ENCODE data around the gene COL28A1. TPM values are rescaled to one million over a fixed set of nuclear protein-coding genes. Genes with fewer than 3 reads are reported as not detected.

The COL28A1 gene
- total and polyA plus RNA-seq, 12 donors = 0.35 to 8.1 (median 1.5) TPM

DNA sequence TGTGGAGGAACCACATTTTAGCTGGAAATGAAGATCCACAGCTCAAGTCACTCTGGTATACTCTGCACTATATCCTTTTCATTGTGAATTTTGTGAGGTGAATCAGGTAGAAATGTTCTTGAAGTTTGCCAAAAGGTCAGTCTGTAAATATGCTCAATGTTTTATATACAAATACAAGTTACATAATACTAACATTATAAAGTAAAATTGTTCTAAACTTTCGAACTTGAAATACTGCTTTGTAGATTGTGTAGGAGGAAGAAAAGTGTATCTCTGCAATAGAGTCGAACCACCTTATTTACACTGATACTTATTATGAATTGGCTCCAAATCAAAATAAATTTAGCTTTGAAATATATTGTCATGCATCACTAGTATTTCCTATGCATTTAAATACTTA is 38.0 kb upstream of the COL28A1 start:
- DNase-seq = no peak
- Histone ChIP-seq H3K4me3 (no peak overlapping the region), H3K4me1 (peaks cover 0 to 31% (median 3%) of the 10 kb centered on the region in 9 donors), H3K27me3 (no peaks in the 10 kb centered on the region), H3K36me3 (peaks cover 0 to 27% (median 0%) of the 10 kb centered on the region in 9 donors), H3K9me3 (no peaks in the 10 kb centered on the region), H3K27ac (no peak overlapping the region)
- ATAC-seq = no peak
- intact Hi-C loops (cut with DNase I) = no loop called here
- 95 to 99% methylated on average over 2 of the region's 2 CpGs for WGBS, 2 donors
- TF ChIP-seq, protein P1, sequence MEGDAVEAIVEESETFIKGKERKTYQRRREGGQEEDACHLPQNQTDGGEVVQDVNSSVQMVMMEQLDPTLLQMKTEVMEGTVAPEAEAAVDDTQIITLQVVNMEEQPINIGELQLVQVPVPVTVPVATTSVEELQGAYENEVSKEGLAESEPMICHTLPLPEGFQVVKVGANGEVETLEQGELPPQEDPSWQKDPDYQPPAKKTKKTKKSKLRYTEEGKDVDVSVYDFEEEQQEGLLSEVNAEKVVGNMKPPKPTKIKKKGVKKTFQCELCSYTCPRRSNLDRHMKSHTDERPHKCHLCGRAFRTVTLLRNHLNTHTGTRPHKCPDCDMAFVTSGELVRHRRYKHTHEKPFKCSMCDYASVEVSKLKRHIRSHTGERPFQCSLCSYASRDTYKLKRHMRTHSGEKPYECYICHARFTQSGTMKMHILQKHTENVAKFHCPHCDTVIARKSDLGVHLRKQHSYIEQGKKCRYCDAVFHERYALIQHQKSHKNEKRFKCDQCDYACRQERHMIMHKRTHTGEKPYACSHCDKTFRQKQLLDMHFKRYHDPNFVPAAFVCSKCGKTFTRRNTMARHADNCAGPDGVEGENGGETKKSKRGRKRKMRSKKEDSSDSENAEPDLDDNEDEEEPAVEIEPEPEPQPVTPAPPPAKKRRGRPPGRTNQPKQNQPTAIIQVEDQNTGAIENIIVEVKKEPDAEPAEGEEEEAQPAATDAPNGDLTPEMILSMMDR (IDR thresholded peaks at IDR 0.05) = no peak

DNA sequence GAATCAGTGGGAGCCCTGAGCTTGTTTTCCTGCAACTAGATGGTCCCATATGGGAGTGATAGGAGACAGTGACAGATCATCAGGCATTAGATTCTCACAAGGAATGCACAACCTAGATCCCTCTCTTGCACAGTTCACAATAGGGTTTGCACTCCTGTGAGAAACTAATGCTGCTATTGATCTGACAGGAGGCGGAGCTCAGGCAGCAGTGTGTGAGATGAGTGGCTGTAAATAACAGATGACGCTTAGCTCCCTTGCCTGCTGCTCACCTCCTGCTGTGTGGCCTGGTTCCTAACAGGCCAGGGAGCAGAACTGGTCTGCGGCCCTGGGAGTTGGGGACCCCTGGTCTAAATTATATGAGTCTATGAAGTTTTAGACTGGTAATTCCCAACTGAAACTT is 34.9 kb upstream of the COL28A1 start:
- ATAC-seq (no peak), DNase-seq (no peak)
- TF ChIP-seq, protein P1 (IDR thresholded peaks at IDR 0.05) = no peak
- peaks cover 8 to 35% (median 19%) of the 10 kb centered on the region in 9 donors for H3K4me1 ChIP-seq
- H3K4me3 ChIP-seq = no peak overlapping the region
- intact Hi-C loops (cut with DNase I) = no loop called here
- no peaks in the 10 kb centered on the region for H3K9me3 ChIP-seq
- H3K36me3 ChIP-seq = peaks cover 0 to 27% (median 0%) of the 10 kb centered on the region in 9 donors
- 98 to 99% methylated on average over 3 of the region's 3 CpGs for WGBS, 2 donors
- no peaks in the 10 kb centered on the region for H3K27me3 ChIP-seq
- no peak overlapping the region for H3K27ac ChIP-seq

DNA sequence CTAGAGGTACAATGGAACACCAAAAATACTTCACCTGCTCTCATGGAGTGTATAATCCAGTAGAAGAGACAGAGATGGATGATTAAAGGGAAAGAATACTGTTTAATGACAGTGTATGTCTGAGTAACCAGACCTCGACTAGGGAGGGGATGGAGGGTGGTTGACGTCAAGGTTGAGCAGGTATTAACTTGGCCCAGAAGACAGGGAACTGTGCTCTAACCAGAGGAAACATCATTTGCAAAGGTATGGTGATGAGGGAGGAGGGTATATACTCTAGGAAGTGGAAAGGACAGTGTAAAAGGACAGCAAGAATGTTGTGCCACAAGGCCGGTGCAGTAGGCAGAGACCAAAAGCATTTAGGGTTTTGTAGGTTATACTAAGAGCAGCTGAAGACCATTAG is 33.9 kb upstream of the COL28A1 start:
- no peak for DNase-seq
- H3K36me3 ChIP-seq = peaks cover 0 to 27% (median 0%) of the 10 kb centered on the region in 9 donors
- peaks cover 8 to 44% (median 19%) of the 10 kb centered on the region in 9 donors for H3K4me1 ChIP-seq
- TF ChIP-seq, protein P1 (IDR thresholded peaks at IDR 0.05) = no peak
- intact Hi-C loops (cut with DNase I) = loop anchor here in 2 of 10 donors (5.0 to 10.0 kb wide), 2 partner anchors 73 to 315 kb away; partner anchors contain the start of gene UMAD1 (in 1 of the 2)
- H3K27me3 ChIP-seq = no peaks in the 10 kb centered on the region
- H3K9me3 ChIP-seq = no peaks in the 10 kb centered on the region
- ATAC-seq = no peak
- H3K4me3 ChIP-seq = peak overlapping the region in 1 of 10 donors; percentile 89
- peak overlapping the region in 1 of 10 donors; percentile 97 for H3K27ac ChIP-seq
- 93 to 95% methylated on average over 3 of the region's 3 CpGs for WGBS, 2 donors

DNA sequence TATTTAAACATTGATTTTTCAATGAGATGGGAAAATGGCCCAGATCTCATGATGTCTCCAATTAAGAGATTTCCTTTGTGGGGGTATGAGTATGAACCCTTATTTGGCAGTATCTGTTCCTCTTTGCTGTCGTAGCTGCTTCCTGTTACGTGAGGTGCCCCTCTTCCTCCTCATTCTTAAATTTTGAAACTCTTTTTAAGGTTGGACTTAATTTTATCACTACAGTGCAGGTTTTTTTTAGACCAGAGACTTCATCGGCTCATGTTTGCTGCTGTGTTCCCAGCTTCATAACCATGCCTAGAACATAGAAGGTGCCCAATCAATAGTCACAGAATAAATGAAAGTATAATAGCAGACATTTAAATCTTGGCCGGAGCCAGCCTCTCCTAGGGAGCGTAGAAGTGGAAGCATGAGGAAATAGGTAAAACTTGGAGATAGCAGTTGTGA is 33.4 kb upstream of the COL28A1 start:
- intact Hi-C loops (cut with DNase I) = loop anchor here in 2 of 10 donors (5.0 to 10.0 kb wide), 2 partner anchors 73 to 314 kb away; partner anchors contain the start of gene UMAD1 (in 1 of the 2)
- Histone ChIP-seq H3K27me3 (no peaks in the 10 kb centered on the region), H3K4me3 (peak overlapping the region in 2 of 10 donors; percentile 6 to 89)

More for the DNA sequence above, 33.4 kb upstream of the COL28A1 start:
- WGBS, 2 donors = 58 to 73% methylated on average over 5 of the region's 5 CpGs
- ATAC-seq = no peak
- no peak for DNase-seq
- peak overlapping the region in 1 of 10 donors; percentile 97 for H3K27ac ChIP-seq
- peaks cover 8 to 49% (median 19%) of the 10 kb centered on the region in 9 donors for H3K4me1 ChIP-seq
- peaks cover 0 to 22% (median 0%) of the 10 kb centered on the region in 9 donors for H3K36me3 ChIP-seq
- no peaks in the 10 kb centered on the region for H3K9me3 ChIP-seq
- TF ChIP-seq, protein P1 (IDR thresholded peaks at IDR 0.05) = no peak

Measured in heart right ventricle (tissue), 16 donors.